ENCODE measurements around the gene FIGNL2. TPM values are rescaled to one million over a fixed set of nuclear protein-coding genes. Genes with fewer than 3 reads are reported as not detected.
A peak's percentile ranks its signal among the peaks of the same experiment; 100 is the strongest.

FIGNL2 gene
- total RNA-seq, 4 donors from 2014 or later, result 0.07 to 0.25 TPM; not detected in 2

DNA sequence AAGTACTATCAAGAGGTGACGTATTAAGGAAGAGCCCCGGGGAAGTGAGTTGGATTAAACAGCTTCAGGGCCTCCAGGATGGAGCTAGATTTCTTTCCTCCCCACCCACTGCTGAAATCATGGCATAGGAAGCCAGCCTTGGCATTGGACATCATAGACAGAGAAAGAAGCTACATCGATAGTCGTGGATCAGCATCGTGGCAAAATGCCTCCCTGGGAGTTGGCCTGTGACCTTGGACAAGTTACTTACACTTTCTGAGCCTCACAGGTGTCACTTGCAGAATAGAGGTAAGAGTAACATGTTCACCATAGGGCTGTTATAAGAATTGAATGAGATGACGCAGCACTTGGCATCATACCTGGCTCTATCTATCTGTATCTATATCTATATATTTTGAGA, 45.3 kb upstream of the FIGNL2 start:
- no peak overlapping the region for H3K4me3 ChIP-seq
- in situ Hi-C loops (cut with MboI; ENCODE audit: low sequenced_read_pairs in 4 of 4) (loop anchor here (5.0 to 10.0 kb wide), 2 partner anchors 81 to 84 kb away; no protein-coding TSS in a partner anchor), intact Hi-C loops (cut with DNase I; ENCODE audit: low total_unique reads) (loop anchor here (2.0 kb wide), 1 partner anchor 29 kb away; no protein-coding TSS in a partner anchor)
- no peak for DNase-seq
- TF ChIP-seq, protein P1, sequence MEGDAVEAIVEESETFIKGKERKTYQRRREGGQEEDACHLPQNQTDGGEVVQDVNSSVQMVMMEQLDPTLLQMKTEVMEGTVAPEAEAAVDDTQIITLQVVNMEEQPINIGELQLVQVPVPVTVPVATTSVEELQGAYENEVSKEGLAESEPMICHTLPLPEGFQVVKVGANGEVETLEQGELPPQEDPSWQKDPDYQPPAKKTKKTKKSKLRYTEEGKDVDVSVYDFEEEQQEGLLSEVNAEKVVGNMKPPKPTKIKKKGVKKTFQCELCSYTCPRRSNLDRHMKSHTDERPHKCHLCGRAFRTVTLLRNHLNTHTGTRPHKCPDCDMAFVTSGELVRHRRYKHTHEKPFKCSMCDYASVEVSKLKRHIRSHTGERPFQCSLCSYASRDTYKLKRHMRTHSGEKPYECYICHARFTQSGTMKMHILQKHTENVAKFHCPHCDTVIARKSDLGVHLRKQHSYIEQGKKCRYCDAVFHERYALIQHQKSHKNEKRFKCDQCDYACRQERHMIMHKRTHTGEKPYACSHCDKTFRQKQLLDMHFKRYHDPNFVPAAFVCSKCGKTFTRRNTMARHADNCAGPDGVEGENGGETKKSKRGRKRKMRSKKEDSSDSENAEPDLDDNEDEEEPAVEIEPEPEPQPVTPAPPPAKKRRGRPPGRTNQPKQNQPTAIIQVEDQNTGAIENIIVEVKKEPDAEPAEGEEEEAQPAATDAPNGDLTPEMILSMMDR (IDR thresholded peaks at IDR 0.05 in 4 of 5, conservative IDR thresholded peaks at IDR 0.05 in 1 of 5), result no peak
- TF ChIP-seq POLR2A (IDR thresholded peaks at IDR 0.05), result no peak
- H3K36me3 ChIP-seq, result no peaks in the 10 kb centered on the region
- no peak overlapping the region for H3K27ac ChIP-seq
- peaks cover 4 to 8% of the 10 kb centered on the region in 2 donors for H3K4me1 ChIP-seq
- no peaks in the 10 kb centered on the region for H3K27me3 ChIP-seq
- no peaks in the 10 kb centered on the region for H3K9me3 ChIP-seq
- no peak for ATAC-seq

DNA sequence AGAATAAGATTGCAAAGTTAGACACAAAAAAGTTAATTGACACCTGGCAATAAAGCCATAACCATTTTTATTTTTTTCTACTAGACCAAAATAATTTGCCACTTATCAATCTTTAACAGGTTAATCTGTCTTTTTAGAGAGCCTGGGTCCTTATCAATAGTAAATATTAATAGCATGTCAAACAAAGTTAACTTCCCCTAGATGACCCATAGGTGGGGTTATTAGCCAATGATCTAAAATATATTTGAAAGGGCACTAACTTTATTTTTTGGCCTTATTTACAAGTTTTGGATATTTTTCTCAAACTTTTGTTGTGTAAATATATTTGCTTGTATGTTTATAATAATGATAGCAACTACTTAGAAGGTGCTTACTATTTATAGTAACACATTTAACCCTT, 43.3 kb upstream of the FIGNL2 start:
- Histone ChIP-seq H3K4me3 (no peak overlapping the region), H3K4me1 (peaks cover 4 to 8% of the 10 kb centered on the region in 2 donors), H3K27me3 (peaks cover 0 to 6% (median 5%) of the 10 kb centered on the region in 3 donors), H3K9me3 (no peaks in the 10 kb centered on the region), H3K27ac (no peak overlapping the region), H3K36me3 (no peaks in the 10 kb centered on the region)
- in situ Hi-C loops (cut with MboI; ENCODE audit: low sequenced_read_pairs in 4 of 4), result loop anchor here (5.0 to 10.0 kb wide), 2 partner anchors 83 to 85 kb away; no protein-coding TSS in a partner anchor
- DNase-seq, result no peak
- no peak for TF ChIP-seq POLR2A (IDR thresholded peaks at IDR 0.05)
- TF ChIP-seq, protein P1 (IDR thresholded peaks at IDR 0.05 in 4 of 5, conservative IDR thresholded peaks at IDR 0.05 in 1 of 5), result peak in 3 of 5 experiments; percentile 18 to 37 (median 18)
- intact Hi-C loops (cut with DNase I; ENCODE audit: low total_unique reads), result no loop called here
- no peak for ATAC-seq

DNA sequence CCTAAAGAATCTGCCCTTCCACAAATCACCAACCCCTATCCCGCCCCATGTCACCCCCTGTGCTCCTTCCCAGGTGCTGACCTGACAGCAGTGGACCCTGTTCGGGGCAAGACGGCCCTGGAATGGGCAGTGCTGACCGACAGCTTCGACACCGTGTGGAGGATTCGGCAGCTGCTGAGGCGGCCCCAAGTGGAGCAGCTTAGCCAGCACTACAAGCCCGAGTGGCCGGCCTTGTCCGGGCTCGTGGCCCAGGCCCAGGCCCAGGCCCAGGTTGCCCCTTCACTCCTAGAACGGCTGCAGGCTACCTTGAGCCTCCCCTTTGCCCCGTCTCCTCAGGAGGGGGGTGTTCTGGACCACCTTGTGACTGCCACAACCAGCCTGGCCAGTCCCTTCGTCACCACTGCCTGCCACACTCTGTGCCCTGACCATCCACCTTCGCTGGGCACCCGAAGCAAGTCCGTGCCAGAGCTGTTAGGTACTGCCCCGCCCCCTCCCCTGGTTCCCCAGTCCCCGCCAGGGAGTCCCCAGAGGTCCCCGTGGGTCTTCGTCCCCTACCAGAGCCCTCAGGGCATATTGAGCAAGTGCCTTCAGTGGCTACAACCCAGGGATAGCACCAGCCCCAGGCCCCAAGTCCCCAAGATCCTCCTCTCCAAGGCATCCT, 42.1 kb upstream of the FIGNL2 start:
- H3K27ac ChIP-seq, result no peak overlapping the region
- peaks cover 12 to 16% of the 10 kb centered on the region in 2 donors for H3K4me1 ChIP-seq
- H3K4me3 ChIP-seq, result no peak overlapping the region
- ATAC-seq (no peak), DNase-seq (no peak)
- intact Hi-C loops (cut with DNase I; ENCODE audit: low total_unique reads) (no loop called here), in situ Hi-C loops (cut with MboI; ENCODE audit: low sequenced_read_pairs in 4 of 4) (loop anchor here (5.0 to 10.0 kb wide), 2 partner anchors 84 to 87 kb away; no protein-coding TSS in a partner anchor)
- H3K27me3 ChIP-seq, result peaks cover 0 to 6% (median 5%) of the 10 kb centered on the region in 3 donors
- no peaks in the 10 kb centered on the region for H3K36me3 ChIP-seq
- no peaks in the 10 kb centered on the region for H3K9me3 ChIP-seq
- TF ChIP-seq POLR2A (IDR thresholded peaks at IDR 0.05), result no peak
- TF ChIP-seq, protein P1 (IDR thresholded peaks at IDR 0.05 in 4 of 5, conservative IDR thresholded peaks at IDR 0.05 in 1 of 5), result no peak

DNA sequence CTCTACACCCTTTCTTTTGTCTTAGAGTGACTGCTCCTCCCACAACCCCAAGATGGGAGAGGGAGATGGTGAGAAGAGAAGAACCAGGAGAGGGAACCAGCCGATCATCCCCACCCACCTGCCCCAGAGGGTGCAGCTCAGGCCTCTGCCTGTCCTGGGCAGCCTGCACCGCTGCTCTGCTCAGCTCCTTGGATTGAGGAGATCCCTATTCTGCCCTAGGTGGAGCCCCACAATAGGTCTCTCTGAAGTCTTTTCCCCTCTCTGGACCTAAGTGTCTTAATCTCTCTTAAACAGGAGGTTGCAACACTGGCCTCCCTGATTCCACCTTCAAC, 41.6 kb upstream of the FIGNL2 start:
- DNase-seq (no peak), ATAC-seq (no peak)
- Histone ChIP-seq H3K27ac (no peak overlapping the region), H3K4me3 (no peak overlapping the region), H3K4me1 (peaks cover 9 to 16% of the 10 kb centered on the region in 2 donors), H3K27me3 (peaks cover 0 to 6% (median 5%) of the 10 kb centered on the region in 3 donors), H3K36me3 (no peaks in the 10 kb centered on the region), H3K9me3 (no peaks in the 10 kb centered on the region)
- intact Hi-C loops (cut with DNase I; ENCODE audit: low total_unique reads), result no loop called here
- in situ Hi-C loops (cut with MboI; ENCODE audit: low sequenced_read_pairs in 4 of 4), result loop anchor here (5.0 to 10.0 kb wide), 2 partner anchors 85 to 87 kb away; no protein-coding TSS in a partner anchor
- no peak for TF ChIP-seq POLR2A (IDR thresholded peaks at IDR 0.05)
- TF ChIP-seq, protein P1 (IDR thresholded peaks at IDR 0.05 in 4 of 5, conservative IDR thresholded peaks at IDR 0.05 in 1 of 5), result no peak
